WTC11 (cell line): Measurements from ENCODE around the gene CCDC124. TPM values are rescaled to one million over a fixed set of nuclear protein-coding genes. Genes with fewer than 3 reads are reported as not detected.

Experiments used
- ATAC-seq: fragments of 200-7000 bp; cut with Tn5 transposase; 2 replicates; pipeline ENCODE4 v1.10.0; 2021; ENCODE audit warnings: mild to moderate bottlenecking, moderate library complexity
- CTCF ChIA-PET: fragments of 300-600 bp; sonication (Branson Sonifier 250); formaldehyde crosslinking; loops from one replicate; lab custom pipeline; 2021; ENCODE audit warnings: antibody characterized with exemption; lab: Charles Lee
- POLR2A ChIA-PET: fragments of 350-600 bp; sonication (Branson Sonifier 250); formaldehyde crosslinking; loops from one replicate; lab custom pipeline; 2021; ENCODE audit warnings: antibody characterized with exemption; lab: Charles Lee
- DNase-seq: peaks from one replicate; pipeline ENCODE4 v3.0.0; 2021; ENCODE audit warnings: low spot score
- H3K27ac Mint-ChIP-seq: 2 replicates; pipeline ENCODE4 v1.8.0; 2021; ENCODE audit warnings: mixed read lengths
- H3K27me3 Mint-ChIP-seq: 2 replicates; pipeline ENCODE4 v1.8.0; 2021; ENCODE audit warnings: low read depth, mild to moderate bottlenecking, moderate library complexity, mixed read lengths
- H3K36me3 Mint-ChIP-seq: 2 replicates; pipeline ENCODE4 v1.8.0; 2021; ENCODE audit warnings: mixed read lengths
- H3K4me1 Mint-ChIP-seq: 2 replicates; pipeline ENCODE4 v1.8.0; 2022; ENCODE audit warnings: mixed read lengths
- H3K4me3 Mint-ChIP-seq: 2 replicates; pipeline ENCODE4 v1.8.0; 2021; ENCODE audit warnings: mild to moderate bottlenecking, moderate library complexity, mixed read lengths
- H3K9me3 Mint-ChIP-seq: 2 replicates; pipeline ENCODE4 v1.8.0; 2021; ENCODE audit warnings: mixed read lengths
- ELF4 ChIP-seq: sonication (generic); formaldehyde crosslinking; IDR thresholded peaks from 2 replicates; pipeline ENCODE4 v1.8.1; 2022; ENCODE audit warnings: low read depth, mild to moderate bottlenecking, moderate library complexity, missing genetic modification reagents
- FOXP1 ChIP-seq: sonication (generic); formaldehyde crosslinking; IDR thresholded peaks from 2 replicates; pipeline ENCODE4 v1.8.0; 2022; ENCODE audit warnings: missing genetic modification reagents, mild to moderate bottlenecking, moderate library complexity, borderline replicate concordance
- GABPB1 ChIP-seq: sonication (generic); formaldehyde crosslinking; IDR thresholded peaks from 2 replicates; pipeline ENCODE4 v1.8.1; 2023; ENCODE audit warnings: mild to moderate bottlenecking, missing genetic modification reagents
- JAZF1 ChIP-seq: fragments of 250-450 bp; sonication (Bioruptor Pico); IDR thresholded peaks from 2 replicates; pipeline ENCODE4 v1.9.0; 2021; ENCODE audit warnings: moderate library complexity, mild to moderate bottlenecking, inconsistent platforms
- NR3C1 ChIP-seq: sonication (generic); formaldehyde crosslinking; conservative IDR thresholded peaks from 2 replicates; pipeline ENCODE4 v1.8.1; 2023; ENCODE audit warnings: low read depth, mild to moderate bottlenecking, missing genetic modification reagents
- RELA ChIP-seq: sonication (generic); formaldehyde crosslinking; IDR thresholded peaks from 2 replicates; pipeline ENCODE4 v1.8.1; 2022; ENCODE audit warnings: missing genetic modification reagents, mild to moderate bottlenecking, borderline replicate concordance
- TCF7 ChIP-seq: sonication (generic); formaldehyde crosslinking; IDR thresholded peaks from 2 replicates; pipeline ENCODE4 v1.8.0; 2022; ENCODE audit warnings: mild to moderate bottlenecking, low read depth, missing genetic modification reagents, moderate library complexity
- TP53 ChIP-seq: sonication (generic); formaldehyde crosslinking; IDR thresholded peaks from 2 replicates; pipeline ENCODE4 v1.8.1; 2023; ENCODE audit warnings: mild to moderate bottlenecking, missing genetic modification reagents
- ZBTB21 ChIP-seq: sonication (generic); formaldehyde crosslinking; IDR thresholded peaks from 2 replicates; pipeline ENCODE4 v1.8.1; 2023; ENCODE audit warnings: mild to moderate bottlenecking, missing genetic modification reagents, borderline replicate concordance
- ZBTB43 ChIP-seq: sonication (generic); formaldehyde crosslinking; IDR thresholded peaks from 2 replicates; pipeline ENCODE4 v1.8.1; 2023; ENCODE audit warnings: mild to moderate bottlenecking, missing genetic modification reagents
- ZNF121 ChIP-seq: sonication (generic); formaldehyde crosslinking; IDR thresholded peaks from 2 replicates; pipeline ENCODE4 v1.8.0; 2023; ENCODE audit warnings: missing genetic modification reagents
- ZNF425 ChIP-seq: fragments of 250-450 bp; sonication (Bioruptor Pico); conservative IDR thresholded peaks from 2 replicates; pipeline ENCODE4 v1.9.0; 2021; ENCODE audit warnings: mild to moderate bottlenecking
- total RNA-seq: library from RNA; stranded (reverse); gene quantifications from 3 replicates; pipeline ENCODE4 v1.2.3, GENCODE V29; 2021
- TF ChIP-seq, protein P1 (sequence below): sonication (generic); formaldehyde crosslinking; conservative IDR thresholded peaks from 2 replicates; pipeline ENCODE4 v1.8.1; 2023; ENCODE audit warnings: mild to moderate bottlenecking, low read depth, missing genetic modification reagents, moderate library complexity
- TF ChIP-seq, protein P2 (sequence below): sonication (generic); formaldehyde crosslinking; IDR thresholded peaks from 2 replicates; pipeline ENCODE4 v1.8.0; 2022; ENCODE audit warnings: mild to moderate bottlenecking, missing genetic modification reagents
- TF ChIP-seq, protein P3 (sequence below): sonication (generic); formaldehyde crosslinking; IDR thresholded peaks from 2 replicates; pipeline ENCODE4 v1.8.1; 2022; ENCODE audit warnings: low read depth, missing genetic modification reagents, borderline replicate concordance

Gene CCDC124
- total RNA-seq, 1 experiment from 2014 or later, result 156 TPM

GRCh38 chr19:17948931-17949930, 16.4 kb downstream of the CCDC124 start:
- Mint-ChIP-seq H3K9me3 (no peaks in the 10 kb centered on the region), H3K27ac (peak overlapping the region; percentile 77), H3K4me1 (peaks cover 40% of the 10 kb centered on the region), H3K27me3 (peaks cover 54% of the 10 kb centered on the region), H3K4me3 (peak overlapping the region; percentile 77), H3K36me3 (no peaks in the 10 kb centered on the region)
- ChIA-PET POLR2A (interaction anchor here (0.5 to 1.3 kb wide), 4 partner anchors 11 to 332 kb away, joined by 3 to 9 read pairs (median 4); partner anchors contain the start of genes CCDC124 and JUND), CTCF (interaction anchor here (0.6 to 5.1 kb wide), 11 partner anchors 11 to 244 kb away, joined by 3 to 62 read pairs (median 3); partner anchors contain the start of genes CCDC124, MPV17L2 and RPL18A)
- TF ChIP-seq RELA, result no peak
- TF ChIP-seq, protein P1, sequence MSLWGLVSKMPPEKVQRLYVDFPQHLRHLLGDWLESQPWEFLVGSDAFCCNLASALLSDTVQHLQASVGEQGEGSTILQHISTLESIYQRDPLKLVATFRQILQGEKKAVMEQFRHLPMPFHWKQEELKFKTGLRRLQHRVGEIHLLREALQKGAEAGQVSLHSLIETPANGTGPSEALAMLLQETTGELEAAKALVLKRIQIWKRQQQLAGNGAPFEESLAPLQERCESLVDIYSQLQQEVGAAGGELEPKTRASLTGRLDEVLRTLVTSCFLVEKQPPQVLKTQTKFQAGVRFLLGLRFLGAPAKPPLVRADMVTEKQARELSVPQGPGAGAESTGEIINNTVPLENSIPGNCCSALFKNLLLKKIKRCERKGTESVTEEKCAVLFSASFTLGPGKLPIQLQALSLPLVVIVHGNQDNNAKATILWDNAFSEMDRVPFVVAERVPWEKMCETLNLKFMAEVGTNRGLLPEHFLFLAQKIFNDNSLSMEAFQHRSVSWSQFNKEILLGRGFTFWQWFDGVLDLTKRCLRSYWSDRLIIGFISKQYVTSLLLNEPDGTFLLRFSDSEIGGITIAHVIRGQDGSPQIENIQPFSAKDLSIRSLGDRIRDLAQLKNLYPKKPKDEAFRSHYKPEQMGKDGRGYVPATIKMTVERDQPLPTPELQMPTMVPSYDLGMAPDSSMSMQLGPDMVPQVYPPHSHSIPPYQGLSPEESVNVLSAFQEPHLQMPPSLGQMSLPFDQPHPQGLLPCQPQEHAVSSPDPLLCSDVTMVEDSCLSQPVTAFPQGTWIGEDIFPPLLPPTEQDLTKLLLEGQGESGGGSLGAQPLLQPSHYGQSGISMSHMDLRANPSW, result no peak
- TF ChIP-seq, protein P2, sequence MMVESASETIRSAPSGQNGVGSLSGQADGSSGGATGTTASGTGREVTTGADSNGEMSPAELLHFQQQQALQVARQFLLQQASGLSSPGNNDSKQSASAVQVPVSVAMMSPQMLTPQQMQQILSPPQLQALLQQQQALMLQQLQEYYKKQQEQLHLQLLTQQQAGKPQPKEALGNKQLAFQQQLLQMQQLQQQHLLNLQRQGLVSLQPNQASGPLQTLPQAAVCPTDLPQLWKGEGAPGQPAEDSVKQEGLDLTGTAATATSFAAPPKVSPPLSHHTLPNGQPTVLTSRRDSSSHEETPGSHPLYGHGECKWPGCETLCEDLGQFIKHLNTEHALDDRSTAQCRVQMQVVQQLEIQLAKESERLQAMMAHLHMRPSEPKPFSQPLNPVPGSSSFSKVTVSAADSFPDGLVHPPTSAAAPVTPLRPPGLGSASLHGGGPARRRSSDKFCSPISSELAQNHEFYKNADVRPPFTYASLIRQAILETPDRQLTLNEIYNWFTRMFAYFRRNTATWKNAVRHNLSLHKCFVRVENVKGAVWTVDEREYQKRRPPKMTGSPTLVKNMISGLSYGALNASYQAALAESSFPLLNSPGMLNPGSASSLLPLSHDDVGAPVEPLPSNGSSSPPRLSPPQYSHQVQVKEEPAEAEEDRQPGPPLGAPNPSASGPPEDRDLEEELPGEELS (CRISPR knock-in tag), result 0 out of 2 replicates have a peak, but pooled peaks have one; percentile 7
- TF ChIP-seq JAZF1, result no peak
- TF ChIP-seq ZNF121, result 0 out of 2 replicates have a peak, but pooled peaks have one; percentile 16
- no peak for TF ChIP-seq GABPB1 (CRISPR knock-in tag)
- no peak for TF ChIP-seq ZNF425 (CRISPR knock-in tag)
- DNase-seq, result peak; percentile 45
- no peak for ATAC-seq

DNA sequence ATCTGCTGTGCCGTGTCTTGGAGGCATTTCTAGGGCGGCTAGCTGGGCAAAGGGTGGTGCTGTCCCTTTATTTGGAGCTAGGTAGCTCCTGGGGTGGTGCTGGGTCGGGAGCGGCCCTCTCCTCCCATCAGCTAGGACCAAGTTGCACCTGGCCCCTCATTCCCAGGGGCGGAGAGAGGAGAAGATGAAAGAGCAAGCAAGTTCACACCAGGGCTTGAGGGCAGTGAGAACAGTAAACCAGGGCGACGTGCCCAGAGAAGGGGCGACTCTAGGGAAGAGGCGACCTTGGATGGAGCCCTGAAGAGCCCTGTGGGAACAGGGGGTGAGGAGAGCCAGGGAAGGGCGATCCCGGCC, 17.1 kb downstream of the CCDC124 start:
- Mint-ChIP-seq H3K4me1 (peaks cover 40% of the 10 kb centered on the region), H3K27me3 (peaks cover 56% of the 10 kb centered on the region), H3K27ac (peak overlapping the region; percentile 51), H3K4me3 (peak overlapping the region; percentile 77), H3K9me3 (no peaks in the 10 kb centered on the region), H3K36me3 (no peaks in the 10 kb centered on the region)
- ATAC-seq (peak; percentile 1; the same call in 1 of the 2 replicates), DNase-seq (no peak)
- POLR2A ChIA-PET, result interaction anchor here (0.9 to 1.3 kb wide), 3 partner anchors 18 to 331 kb away, joined by 3 to 9 read pairs (median 5); partner anchors contain the start of genes CCDC124 and JUND
- TF ChIP-seq FOXP1 (CRISPR knock-in tag) (0 out of 2 replicates have a peak, but pooled peaks have one; percentile 20), JAZF1 (no peak), NR3C1 (CRISPR knock-in tag) (no peak), ELF4 (CRISPR knock-in tag) (no peak), ZBTB43 (CRISPR knock-in tag) (peak; percentile 17; the same call in 1 of the 2 replicates), ZBTB21 (CRISPR knock-in tag) (no peak), TP53 (no peak), TCF7 (CRISPR knock-in tag) (no peak)
- TF ChIP-seq, protein P3, sequence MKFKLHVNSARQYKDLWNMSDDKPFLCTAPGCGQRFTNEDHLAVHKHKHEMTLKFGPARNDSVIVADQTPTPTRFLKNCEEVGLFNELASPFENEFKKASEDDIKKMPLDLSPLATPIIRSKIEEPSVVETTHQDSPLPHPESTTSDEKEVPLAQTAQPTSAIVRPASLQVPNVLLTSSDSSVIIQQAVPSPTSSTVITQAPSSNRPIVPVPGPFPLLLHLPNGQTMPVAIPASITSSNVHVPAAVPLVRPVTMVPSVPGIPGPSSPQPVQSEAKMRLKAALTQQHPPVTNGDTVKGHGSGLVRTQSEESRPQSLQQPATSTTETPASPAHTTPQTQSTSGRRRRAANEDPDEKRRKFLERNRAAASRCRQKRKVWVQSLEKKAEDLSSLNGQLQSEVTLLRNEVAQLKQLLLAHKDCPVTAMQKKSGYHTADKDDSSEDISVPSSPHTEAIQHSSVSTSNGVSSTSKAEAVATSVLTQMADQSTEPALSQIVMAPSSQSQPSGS (CRISPR knock-in tag), result no peak
- CTCF ChIA-PET, result interaction anchor here (1.2 to 5.1 kb wide), 5 partner anchors 12 to 211 kb away, joined by 3 to 62 read pairs (median 19); partner anchors contain the start of genes CCDC124 and RPL18A
